Measurements from ENCODE around the gene ENPP1.
A peak's percentile ranks its signal among the peaks of the same experiment; 100 is the strongest.

ENPP1 gene

GRCh38 chr6:131877999-131878789 is 70.4 kb downstream of the ENPP1 start:
- DNase-seq (ENCODE audit: low read depth): no peak
- Histone ChIP-seq H3K9me3 (ENCODE audit: control insufficient read depth, low read length) (no peaks in the 10 kb centered on the region), H3K9ac (ENCODE audit: low read length) (peak overlapping the region; percentile 59), H3K36me3 (ENCODE audit: control insufficient read depth, insufficient read depth, low read length, severe bottlenecking) (peaks cover 11% of the 10 kb centered on the region), H3K4me1 (ENCODE audit: control insufficient read depth, insufficient read depth, low read length) (peaks cover 12% of the 10 kb centered on the region), H3K4me3 (ENCODE audit: low read length) (no peak overlapping the region), H3K27me3 (replicated peaks; ENCODE audit: control insufficient read depth, insufficient read depth, low read length) (no peaks in the 10 kb centered on the region)

DNA sequence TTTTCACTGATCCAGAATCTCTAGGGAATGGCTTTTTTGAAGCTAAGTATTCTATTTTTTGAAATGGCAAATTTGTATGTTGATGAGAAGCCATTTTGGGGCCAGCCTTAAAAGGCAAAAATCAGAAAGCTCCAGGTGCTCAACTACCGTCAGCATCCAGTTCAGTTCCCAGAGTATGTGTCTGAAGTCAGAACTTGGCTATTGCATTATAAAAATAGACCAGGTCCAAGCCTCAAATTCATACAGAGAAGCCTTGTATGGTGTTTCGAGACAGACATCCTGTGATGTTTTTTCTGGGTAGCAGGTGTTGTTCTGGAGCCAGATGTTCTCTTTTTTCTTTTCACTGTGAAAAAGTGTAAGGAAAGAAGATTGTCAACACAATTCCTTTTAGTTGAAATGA is 75.2 kb downstream of the ENPP1 start:
- Histone ChIP-seq H3K9me3 (ENCODE audit: control insufficient read depth, low read length) (no peaks in the 10 kb centered on the region), H3K4me3 (ENCODE audit: low read length) (no peak overlapping the region), H3K4me1 (ENCODE audit: control insufficient read depth, insufficient read depth, low read length) (peaks cover 9% of the 10 kb centered on the region), H3K27me3 (replicated peaks; ENCODE audit: control insufficient read depth, insufficient read depth, low read length) (no peaks in the 10 kb centered on the region), H3K36me3 (ENCODE audit: control insufficient read depth, insufficient read depth, low read length, severe bottlenecking) (peaks cover 9% of the 10 kb centered on the region), H3K9ac (ENCODE audit: low read length) (no peak overlapping the region)
- DNase-seq (ENCODE audit: low read depth): no peak

DNA sequence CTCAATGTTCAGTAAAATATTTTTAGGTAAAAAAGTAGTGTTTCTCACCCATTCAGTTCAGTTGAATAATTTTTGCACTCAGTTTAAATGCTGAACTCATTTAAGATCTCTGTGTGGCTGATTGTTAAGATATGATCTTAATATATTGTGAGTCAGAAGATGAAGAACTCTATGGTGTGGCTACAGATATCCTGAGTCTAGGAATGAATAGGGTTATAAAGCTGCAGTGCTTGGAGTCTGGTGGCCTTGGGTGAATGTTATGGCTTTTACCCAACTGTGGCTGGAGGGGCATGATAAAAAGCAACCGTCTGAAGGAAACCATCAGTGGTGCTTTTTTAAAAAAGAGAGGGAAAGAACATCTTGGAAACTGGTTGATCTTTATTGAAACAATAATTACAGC is 77.4 kb downstream of the ENPP1 start:
- Histone ChIP-seq H3K9me3 (ENCODE audit: control insufficient read depth, low read length) (no peaks in the 10 kb centered on the region), H3K9ac (ENCODE audit: low read length) (no peak overlapping the region), H3K4me1 (ENCODE audit: control insufficient read depth, insufficient read depth, low read length) (no peaks in the 10 kb centered on the region), H3K27me3 (replicated peaks; ENCODE audit: control insufficient read depth, insufficient read depth, low read length) (no peaks in the 10 kb centered on the region), H3K36me3 (ENCODE audit: control insufficient read depth, insufficient read depth, low read length, severe bottlenecking) (peaks cover 15% of the 10 kb centered on the region), H3K4me3 (ENCODE audit: low read length) (no peak overlapping the region)
- DNase-seq (ENCODE audit: low read depth): no peak

DNA sequence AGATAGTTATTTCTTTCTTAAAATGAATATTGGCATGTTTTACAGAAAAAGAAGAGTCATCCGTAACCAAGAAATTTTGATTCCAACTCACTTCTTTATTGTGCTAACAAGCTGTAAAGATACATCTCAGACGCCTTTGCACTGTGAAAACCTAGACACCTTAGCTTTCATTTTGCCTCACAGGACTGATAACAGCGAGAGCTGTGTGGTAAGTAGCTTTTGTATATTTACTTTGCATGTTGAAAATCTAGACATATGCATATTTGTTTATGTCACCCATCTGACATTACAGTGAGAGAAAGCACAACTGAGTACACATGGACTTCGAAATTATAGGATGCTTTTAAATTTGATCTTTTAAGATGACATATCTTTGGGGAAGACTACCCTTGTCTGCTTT is 78.7 kb downstream of the ENPP1 start:
- no peaks in the 10 kb centered on the region for H3K27me3 ChIP-seq (replicated peaks; ENCODE audit: control insufficient read depth, insufficient read depth, low read length)
- H3K9ac ChIP-seq (ENCODE audit: low read length): no peak overlapping the region
- H3K9me3 ChIP-seq (ENCODE audit: control insufficient read depth, low read length): no peaks in the 10 kb centered on the region
- no peaks in the 10 kb centered on the region for H3K4me1 ChIP-seq (ENCODE audit: control insufficient read depth, insufficient read depth, low read length)
- no peak overlapping the region for H3K4me3 ChIP-seq (ENCODE audit: low read length)
- no peak for DNase-seq (ENCODE audit: low read depth)
- peaks cover 19% of the 10 kb centered on the region for H3K36me3 ChIP-seq (ENCODE audit: control insufficient read depth, insufficient read depth, low read length, severe bottlenecking)

DNA sequence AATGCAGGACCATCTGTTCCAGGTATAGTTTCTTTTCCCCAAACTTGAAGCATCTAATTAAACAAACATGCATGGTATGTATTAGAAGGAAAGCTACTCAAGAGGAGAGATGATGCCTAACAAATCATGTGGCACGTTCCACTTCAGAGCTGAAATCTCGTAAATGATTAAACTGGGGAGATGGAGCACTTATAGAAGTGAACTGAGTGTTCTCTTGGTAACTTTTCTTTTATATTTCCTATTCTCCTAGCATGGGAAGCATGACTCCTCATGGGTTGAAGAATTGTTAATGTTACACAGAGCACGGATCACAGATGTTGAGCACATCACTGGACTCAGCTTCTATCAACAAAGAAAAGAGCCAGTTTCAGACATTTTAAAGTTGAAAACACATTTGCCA is 82.3 kb downstream of the ENPP1 start:
- no peaks in the 10 kb centered on the region for H3K9me3 ChIP-seq (ENCODE audit: control insufficient read depth, low read length)
- no peak for DNase-seq (ENCODE audit: low read depth)
- H3K36me3 ChIP-seq (ENCODE audit: control insufficient read depth, insufficient read depth, low read length, severe bottlenecking): peaks cover 16% of the 10 kb centered on the region
- no peak overlapping the region for H3K9ac ChIP-seq (ENCODE audit: low read length)
- H3K4me3 ChIP-seq (ENCODE audit: low read length): no peak overlapping the region
- no peaks in the 10 kb centered on the region for H3K27me3 ChIP-seq (replicated peaks; ENCODE audit: control insufficient read depth, insufficient read depth, low read length)
- no peaks in the 10 kb centered on the region for H3K4me1 ChIP-seq (ENCODE audit: control insufficient read depth, insufficient read depth, low read length)

DNA sequence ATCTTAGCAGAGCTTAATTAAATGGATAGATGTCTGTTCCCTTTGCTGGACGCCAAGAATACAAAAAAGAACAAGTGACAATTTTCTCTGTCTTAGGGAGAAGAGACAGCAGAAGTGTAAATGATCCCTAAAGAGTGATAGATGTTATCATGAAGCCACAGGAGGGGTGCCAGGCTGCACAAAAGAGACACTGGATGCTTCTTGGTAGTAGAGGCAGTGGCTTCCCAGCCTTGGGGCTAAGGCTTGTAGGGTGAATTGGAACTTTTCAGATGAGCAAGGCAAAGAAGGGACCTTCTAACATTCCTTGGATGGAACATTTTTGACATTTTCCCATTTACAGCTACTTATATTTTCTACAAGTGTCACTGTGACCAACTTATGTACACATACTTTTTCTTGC is 85.4 kb downstream of the ENPP1 start:
- Histone ChIP-seq H3K36me3 (ENCODE audit: control insufficient read depth, insufficient read depth, low read length, severe bottlenecking) (peaks cover 14% of the 10 kb centered on the region), H3K9me3 (ENCODE audit: control insufficient read depth, low read length) (peaks cover 9% of the 10 kb centered on the region), H3K9ac (ENCODE audit: low read length) (no peak overlapping the region), H3K4me1 (ENCODE audit: control insufficient read depth, insufficient read depth, low read length) (no peaks in the 10 kb centered on the region), H3K4me3 (ENCODE audit: low read length) (no peak overlapping the region), H3K27me3 (replicated peaks; ENCODE audit: control insufficient read depth, insufficient read depth, low read length) (no peaks in the 10 kb centered on the region)
- DNase-seq (ENCODE audit: low read depth): no peak

GRCh38 chr6:131894493-131895424 is 86.9 kb downstream of the ENPP1 start:
- peaks cover 13% of the 10 kb centered on the region for H3K36me3 ChIP-seq (ENCODE audit: control insufficient read depth, insufficient read depth, low read length, severe bottlenecking)
- no peak for DNase-seq (ENCODE audit: low read depth)
- no peaks in the 10 kb centered on the region for H3K4me1 ChIP-seq (ENCODE audit: control insufficient read depth, insufficient read depth, low read length)
- no peak overlapping the region for H3K9ac ChIP-seq (ENCODE audit: low read length)
- no peaks in the 10 kb centered on the region for H3K27me3 ChIP-seq (replicated peaks; ENCODE audit: control insufficient read depth, insufficient read depth, low read length)
- peaks cover 19% of the 10 kb centered on the region for H3K9me3 ChIP-seq (ENCODE audit: control insufficient read depth, low read length)
- no peak overlapping the region for H3K4me3 ChIP-seq (ENCODE audit: low read length)

- DNase-seq (ENCODE audit: low read depth): no peak
- H3K9me3 ChIP-seq (ENCODE audit: control insufficient read depth, low read length): peaks cover 19% of the 10 kb centered on the region
- H3K4me1 ChIP-seq (ENCODE audit: control insufficient read depth, insufficient read depth, low read length): no peaks in the 10 kb centered on the region
- H3K4me3 ChIP-seq (ENCODE audit: low read length): no peak overlapping the region
- H3K27me3 ChIP-seq (replicated peaks; ENCODE audit: control insufficient read depth, insufficient read depth, low read length): no peaks in the 10 kb centered on the region
- no peaks in the 10 kb centered on the region for H3K36me3 ChIP-seq (ENCODE audit: control insufficient read depth, insufficient read depth, low read length, severe bottlenecking)
- H3K9ac ChIP-seq (ENCODE audit: low read length): no peak overlapping the region
Observed at GRCh38 chr6:131897050-131897435, 89.2 kb downstream of the ENPP1 start.

GRCh38 chr6:131897621-131898020 is 89.8 kb downstream of the ENPP1 start:
- Histone ChIP-seq H3K9ac (ENCODE audit: low read length) (no peak overlapping the region), H3K36me3 (ENCODE audit: control insufficient read depth, insufficient read depth, low read length, severe bottlenecking) (no peaks in the 10 kb centered on the region), H3K4me3 (ENCODE audit: low read length) (no peak overlapping the region), H3K9me3 (ENCODE audit: control insufficient read depth, low read length) (peaks cover 19% of the 10 kb centered on the region), H3K4me1 (ENCODE audit: control insufficient read depth, insufficient read depth, low read length) (no peaks in the 10 kb centered on the region), H3K27me3 (replicated peaks; ENCODE audit: control insufficient read depth, insufficient read depth, low read length) (no peaks in the 10 kb centered on the region)
- DNase-seq (ENCODE audit: low read depth): no peak

GRCh38 chr6:131898718-131899117 is 90.9 kb downstream of the ENPP1 start:
- DNase-seq (ENCODE audit: low read depth): no peak
- peaks cover 19% of the 10 kb centered on the region for H3K9me3 ChIP-seq (ENCODE audit: control insufficient read depth, low read length)
- no peaks in the 10 kb centered on the region for H3K4me1 ChIP-seq (ENCODE audit: control insufficient read depth, insufficient read depth, low read length)
- no peak overlapping the region for H3K4me3 ChIP-seq (ENCODE audit: low read length)
- no peak overlapping the region for H3K9ac ChIP-seq (ENCODE audit: low read length)
- H3K36me3 ChIP-seq (ENCODE audit: control insufficient read depth, insufficient read depth, low read length, severe bottlenecking): no peaks in the 10 kb centered on the region
- no peaks in the 10 kb centered on the region for H3K27me3 ChIP-seq (replicated peaks; ENCODE audit: control insufficient read depth, insufficient read depth, low read length)

DNA sequence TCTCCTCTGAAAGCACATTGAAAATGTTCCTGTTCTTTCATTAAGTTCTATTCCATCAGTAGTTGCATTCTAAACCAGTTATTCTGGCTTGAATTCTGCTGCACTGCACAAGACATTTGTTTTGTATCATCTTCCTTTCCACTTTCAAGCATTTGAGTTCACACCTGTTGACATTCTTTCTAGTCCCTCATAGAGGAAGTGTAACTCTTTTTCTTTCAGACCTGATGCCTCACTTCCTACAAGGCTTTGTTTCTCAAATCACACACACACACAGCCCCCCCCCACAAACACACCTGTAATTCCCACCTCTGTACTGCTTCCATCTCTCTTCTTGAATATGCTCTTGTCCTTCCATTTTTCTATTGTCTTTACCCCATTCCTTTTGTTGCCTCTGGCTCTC is 92.4 kb downstream of the ENPP1 start:
- Histone ChIP-seq H3K4me1 (ENCODE audit: control insufficient read depth, insufficient read depth, low read length) (no peaks in the 10 kb centered on the region), H3K9me3 (ENCODE audit: control insufficient read depth, low read length) (peaks cover 19% of the 10 kb centered on the region), H3K27me3 (replicated peaks; ENCODE audit: control insufficient read depth, insufficient read depth, low read length) (no peaks in the 10 kb centered on the region), H3K36me3 (ENCODE audit: control insufficient read depth, insufficient read depth, low read length, severe bottlenecking) (no peaks in the 10 kb centered on the region), H3K4me3 (ENCODE audit: low read length) (no peak overlapping the region), H3K9ac (ENCODE audit: low read length) (no peak overlapping the region)
- DNase-seq (ENCODE audit: low read depth): no peak

All from adipocyte (in vitro differentiated cells).